Erythroblast (primary cell): ENCODE data around the gene HAPLN3.

Experiments used
- GATA1 ChIP-seq: IDR thresholded peaks from 2 replicates; pipeline ENCODE4 v1.6.1; 2011; ENCODE audit warnings: low read depth, mild to moderate bottlenecking, control low read depth, low read length, moderate library complexity
- POLR2A ChIP-seq: IDR thresholded peaks from 2 replicates; pipeline ENCODE4 v1.6.1; 2011; ENCODE audit warnings: mild to moderate bottlenecking, low read length

DNA sequence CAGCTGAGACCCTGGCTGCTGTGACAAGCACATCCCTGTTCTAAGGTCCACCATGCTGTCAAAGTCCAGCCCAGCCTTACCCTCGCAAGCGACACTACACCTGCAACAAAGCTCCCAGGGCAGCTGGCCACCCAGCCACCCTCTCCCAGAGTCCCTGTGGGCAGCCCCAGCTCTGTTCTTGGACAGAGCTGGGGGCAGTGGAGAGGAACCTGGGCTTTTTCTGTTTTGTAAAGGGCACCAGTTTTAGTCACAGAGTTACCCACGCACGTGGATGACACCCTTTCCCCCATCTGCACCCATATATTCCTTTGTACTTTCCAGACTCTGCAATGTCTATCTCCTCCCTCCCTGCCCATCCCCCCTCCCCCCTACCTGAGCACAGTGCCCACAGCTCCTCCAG, 53.2 kb downstream of the HAPLN3 start:
- TF ChIP-seq POLR2A (no peak), GATA1 (no peak)
